HTERT RPE-1 (cell line): ENCODE measurements around the gene ZNF593OS.

Source experiments
- in situ Hi-C: fragments of 300-500 bp; cut with MboI; formaldehyde crosslinking; loops from 4 replicates; pipeline ENCODE4 v1.14.3; 2020; ENCODE audit warnings: low sequenced_read_pairs

Gene ZNF593OS

DNA sequence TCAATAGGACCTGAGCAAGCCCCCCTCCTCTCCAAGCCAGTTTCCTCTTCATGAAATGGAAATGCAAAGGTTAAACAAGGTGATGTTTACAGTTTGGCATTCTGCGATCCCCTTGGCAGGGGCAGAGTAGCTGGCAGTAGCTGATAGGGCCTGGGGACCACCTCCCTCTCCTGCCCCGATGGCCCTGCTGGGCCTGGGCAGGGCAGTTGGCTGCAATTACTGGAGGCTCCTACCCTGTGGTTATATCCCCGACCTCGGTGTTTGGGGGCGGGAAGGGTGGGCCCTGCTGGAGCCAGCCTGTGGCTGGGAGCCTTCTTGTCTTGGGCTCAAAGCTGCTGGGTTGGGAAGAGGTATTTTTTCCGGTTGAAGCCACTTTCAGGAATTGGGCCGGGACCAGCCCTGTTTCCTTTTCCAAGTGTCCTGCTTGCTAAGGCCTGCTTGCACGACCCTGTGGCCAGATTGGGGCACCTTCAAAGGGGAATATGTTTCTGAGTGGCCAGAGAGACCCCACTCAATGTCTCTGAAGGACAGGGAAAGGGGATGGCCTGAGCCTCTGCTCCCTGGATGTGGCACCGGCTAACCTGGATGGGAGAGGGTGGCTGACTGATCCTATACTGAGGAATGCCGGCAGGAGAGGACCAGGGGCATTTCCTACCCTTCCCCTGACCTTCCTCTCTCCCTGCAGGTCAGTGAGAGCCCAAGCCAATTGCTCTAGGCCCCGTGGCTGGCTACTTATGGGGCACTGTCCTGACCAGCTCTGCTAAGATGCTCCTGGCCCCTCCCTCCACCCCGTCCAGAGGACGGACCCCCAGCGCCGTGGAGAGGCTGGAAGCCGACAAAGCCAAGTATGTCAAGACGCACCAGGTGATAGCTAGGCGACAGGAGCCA lies 10.9 kb downstream of the ZNF593OS start:
- in situ Hi-C loops: no loop called here

- in situ Hi-C loops: no loop called here
Observed at GRCh38 chr1:26159743-26160039, 11.9 kb downstream of the ZNF593OS start.

DNA sequence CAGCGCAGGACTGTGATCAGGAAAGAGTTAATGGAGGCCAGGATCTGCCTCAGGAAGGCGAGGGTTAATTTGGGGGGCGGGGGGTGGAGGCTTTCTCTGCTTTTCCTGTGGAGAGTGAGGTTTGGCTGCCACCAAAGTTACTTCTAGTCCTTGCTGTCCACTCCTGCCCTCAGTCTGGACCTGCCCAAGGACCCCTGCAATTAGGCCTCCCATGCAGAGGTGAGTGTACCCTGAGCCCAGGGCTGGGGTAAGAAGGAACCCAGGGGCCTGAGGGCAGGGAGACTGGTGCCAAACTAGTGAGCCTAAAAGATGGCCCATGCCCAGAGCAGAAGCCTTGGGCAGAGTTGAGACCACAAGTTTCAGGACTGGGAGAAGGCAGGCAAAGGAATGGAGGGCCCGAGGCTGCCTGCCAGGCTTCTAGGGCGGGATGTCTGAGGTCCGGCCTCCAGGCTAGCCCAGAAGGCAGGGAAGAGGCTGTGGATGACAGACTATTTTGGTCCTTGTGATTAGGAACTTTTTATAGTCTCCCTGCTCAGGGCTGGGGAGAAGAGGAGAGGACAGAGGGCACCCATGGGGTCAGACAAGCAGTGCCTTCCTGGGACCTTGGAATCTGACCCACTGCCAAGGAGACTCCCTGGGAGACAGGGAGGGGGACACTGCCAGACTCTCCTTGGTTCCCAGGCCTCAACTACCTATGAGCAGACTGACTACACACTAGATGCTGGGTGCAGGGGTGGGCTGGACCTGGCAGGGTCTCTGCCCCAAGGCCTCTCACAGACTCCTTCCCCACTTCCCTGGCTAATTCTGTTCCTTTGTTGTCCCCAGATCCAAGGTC lies 12.5 kb downstream of the ZNF593OS start, which contains the start of gene FAM110D:
TSS of gene FAM110D (plus strand) at position 172 of the 835 bp plus-strand sequence. CDS start 2,213 bp downstream, outside the sequence.
- in situ Hi-C loops: no loop called here

GRCh38 chr1:26158271-26158907 lies 13.2 kb downstream of the ZNF593OS start:
- in situ Hi-C loops: no loop called here

- in situ Hi-C loops: no loop called here
Observed at GRCh38 chr1:26156285-26157038, 15.2 kb downstream of the ZNF593OS start.

DNA sequence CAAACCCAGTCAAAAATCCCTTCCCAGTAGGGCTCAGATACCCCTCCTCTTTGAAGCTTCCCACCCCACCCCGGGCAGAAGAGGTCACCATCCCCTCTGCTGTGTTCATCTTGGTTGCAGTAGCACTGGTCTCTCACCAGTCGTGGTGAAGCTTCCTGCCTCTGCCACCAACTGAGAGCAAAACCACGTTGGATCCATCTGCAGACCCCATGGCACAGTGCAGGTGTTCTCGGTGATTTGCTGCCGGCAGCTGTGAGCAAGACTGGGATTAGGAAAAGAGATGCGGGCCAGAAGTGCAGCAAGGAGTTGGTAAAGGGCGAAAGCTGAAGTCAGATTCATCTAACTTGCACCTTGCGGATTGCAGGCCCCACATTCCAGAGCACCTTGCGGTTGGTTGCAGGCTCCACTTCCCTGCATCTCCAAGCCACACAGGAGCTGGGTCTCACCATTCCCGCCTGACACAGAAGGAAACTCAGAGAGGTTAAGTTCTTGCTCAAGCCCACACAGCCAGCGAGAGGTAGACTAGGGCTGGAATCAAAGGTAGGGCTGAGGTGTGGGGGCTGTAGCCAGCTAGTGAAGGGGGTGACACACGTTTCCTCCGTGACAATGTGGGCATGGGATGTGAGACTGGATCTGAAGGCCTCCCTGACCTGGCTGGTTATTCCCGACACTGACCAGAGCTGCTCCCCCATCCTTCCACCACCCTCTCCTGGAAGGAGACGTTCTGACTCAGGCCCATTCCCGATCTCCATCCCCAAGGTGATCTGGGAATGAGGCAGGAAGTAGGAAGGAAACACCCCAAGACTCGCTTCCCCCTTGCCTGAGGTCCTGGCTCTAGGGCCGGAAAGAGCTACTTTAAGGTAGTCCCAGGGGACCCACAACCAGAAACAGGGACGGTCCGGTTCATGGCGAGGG lies 16.0 kb downstream of the ZNF593OS start:
- in situ Hi-C loops: no loop called here

DNA sequence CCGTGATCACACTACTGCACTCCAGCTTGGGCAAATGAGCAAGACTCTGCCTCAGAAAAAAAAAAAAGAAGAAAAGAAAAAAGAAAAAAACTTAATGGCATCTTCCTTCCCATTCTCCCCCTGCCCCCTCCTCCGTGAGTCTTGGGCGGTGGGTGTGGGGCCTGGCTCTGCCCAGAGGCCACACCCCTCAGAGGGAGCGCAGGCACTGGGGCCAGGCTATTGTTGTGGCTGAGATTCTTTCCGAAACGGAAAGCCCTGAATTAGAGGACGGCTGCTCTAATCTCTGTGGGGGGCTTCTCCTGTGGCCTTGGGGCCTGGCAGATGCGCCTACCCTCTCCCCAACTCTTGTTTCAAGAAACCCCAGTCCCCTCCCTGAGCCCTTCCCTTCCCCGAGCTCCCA lies 16.9 kb downstream of the ZNF593OS start:
- in situ Hi-C loops: no loop called here

- in situ Hi-C loops: no loop called here
Observed at GRCh38 chr1:26153966-26154532, 17.6 kb downstream of the ZNF593OS start.

- in situ Hi-C loops: no loop called here
Observed at GRCh38 chr1:26148887-26149286, 22.7 kb downstream of the ZNF593OS start.

- in situ Hi-C loops: no loop called here
Observed at GRCh38 chr1:26145960-26146294, 25.7 kb downstream of the ZNF593OS start.

GRCh38 chr1:26145041-26145959 lies 26.3 kb downstream of the ZNF593OS start:
- in situ Hi-C loops: no loop called here

DNA sequence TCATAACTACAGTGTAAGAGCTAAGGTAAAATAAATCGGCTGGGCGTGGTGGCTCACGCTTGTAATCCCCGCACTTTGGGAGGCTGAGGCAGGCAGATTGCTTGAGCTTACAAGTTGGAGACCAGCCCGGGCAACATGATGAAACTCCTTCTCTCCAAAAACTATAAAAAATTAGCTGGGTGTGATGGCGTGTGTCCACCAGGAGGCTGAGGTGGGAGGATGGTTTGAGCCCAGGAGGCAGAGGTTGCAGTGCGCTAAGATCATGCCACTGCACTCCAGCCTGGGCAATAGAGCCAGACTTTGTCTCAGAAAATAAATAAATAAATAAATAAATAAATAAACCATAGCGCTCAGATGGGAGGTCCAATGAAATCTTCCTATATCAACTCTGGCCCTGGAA lies 29.5 kb downstream of the ZNF593OS start:
- in situ Hi-C loops: no loop called here

DNA sequence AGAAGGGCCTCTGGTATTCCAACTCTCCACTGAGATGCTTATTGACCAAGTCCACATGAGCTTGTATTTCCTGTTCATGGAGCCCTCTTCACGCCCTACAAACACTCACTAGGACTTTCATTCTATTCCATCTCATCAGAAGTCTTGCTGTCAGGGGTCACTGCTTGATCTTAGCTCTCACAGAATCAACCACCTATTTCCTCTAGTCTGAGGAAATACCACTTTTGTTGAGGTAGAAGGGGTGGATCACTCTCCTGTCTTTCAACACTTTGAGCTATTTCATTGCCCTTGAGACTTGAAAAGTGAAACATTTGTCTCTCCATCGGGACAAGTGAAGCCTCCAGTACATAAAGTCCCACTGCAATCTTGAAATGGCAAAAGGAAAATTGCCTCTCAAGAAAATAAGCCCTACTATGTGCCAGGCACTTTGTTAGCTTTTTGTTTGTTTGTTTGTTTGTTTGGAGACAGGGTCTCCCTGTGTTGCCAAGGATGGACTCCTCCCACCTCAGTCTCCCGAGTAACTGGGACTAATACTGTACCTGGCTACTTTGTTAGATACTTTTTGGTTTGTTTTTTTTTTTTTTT lies 32.6 kb downstream of the ZNF593OS start:
- in situ Hi-C loops: no loop called here

- in situ Hi-C loops: no loop called here
Observed at GRCh38 chr1:26134466-26134865, 37.2 kb downstream of the ZNF593OS start.

GRCh38 chr1:26132834-26133167 lies 38.8 kb downstream of the ZNF593OS start:
- in situ Hi-C loops: no loop called here

GRCh38 chr1:26132128-26132833 lies 39.4 kb downstream of the ZNF593OS start:
- in situ Hi-C loops: no loop called here

GRCh38 chr1:26130695-26131094 lies 40.9 kb downstream of the ZNF593OS start:
- in situ Hi-C loops: no loop called here

DNA sequence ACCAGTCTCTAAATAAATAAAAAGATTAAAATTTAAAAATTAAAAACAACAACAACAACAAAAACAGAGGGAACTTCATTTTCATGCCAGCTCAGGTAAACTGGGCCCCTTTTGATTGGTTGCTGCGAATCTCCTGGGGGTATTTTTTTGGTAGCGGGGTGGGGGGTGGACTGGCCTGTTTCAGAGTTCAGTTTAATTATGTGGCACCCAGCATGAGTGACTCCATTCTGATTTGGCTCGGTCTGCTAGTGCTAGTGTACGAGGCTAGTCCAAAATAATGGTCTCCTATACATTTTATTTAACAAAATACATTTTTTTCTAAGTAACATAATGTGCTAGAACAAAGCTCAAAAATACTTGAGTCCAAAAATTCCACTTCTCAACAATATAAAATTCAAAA lies 41.9 kb downstream of the ZNF593OS start:
- in situ Hi-C loops: no loop called here
